ENCODE results near the gene RAD52. TPM values are rescaled to one million over a fixed set of nuclear protein-coding genes. Genes with fewer than 3 reads are reported as not detected.

Gene RAD52
- total RNA-seq, 1 experiment from 2014 or later: 27.9 TPM

DNA sequence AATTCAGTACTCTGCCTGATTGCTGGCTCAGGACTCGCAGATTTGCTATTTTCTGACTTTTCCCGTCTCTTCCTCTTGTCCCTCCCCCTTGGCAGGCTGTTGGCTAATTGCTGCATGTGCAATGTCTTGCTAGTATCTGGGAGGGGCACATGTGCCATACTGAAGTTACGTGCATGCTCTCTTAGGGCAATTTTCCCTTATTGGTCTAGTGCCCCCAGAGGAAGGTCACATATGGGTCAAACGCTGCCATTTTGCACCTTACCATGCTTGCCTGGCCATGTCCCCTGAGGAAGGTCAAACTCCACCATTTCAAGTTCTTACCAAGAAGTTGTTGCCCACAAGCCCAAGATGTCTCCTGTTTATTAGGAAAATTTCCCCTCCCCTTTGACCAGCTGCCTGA, 27.7 kb upstream of the RAD52 start:
- H3K4me3 Mint-ChIP-seq (ENCODE audit: unreplicated experiment): no peak overlapping the region
- no peaks in the 10 kb centered on the region for H3K27me3 Mint-ChIP-seq (ENCODE audit: insufficient read depth, unreplicated experiment)
- TF ChIP-seq, protein P1, sequence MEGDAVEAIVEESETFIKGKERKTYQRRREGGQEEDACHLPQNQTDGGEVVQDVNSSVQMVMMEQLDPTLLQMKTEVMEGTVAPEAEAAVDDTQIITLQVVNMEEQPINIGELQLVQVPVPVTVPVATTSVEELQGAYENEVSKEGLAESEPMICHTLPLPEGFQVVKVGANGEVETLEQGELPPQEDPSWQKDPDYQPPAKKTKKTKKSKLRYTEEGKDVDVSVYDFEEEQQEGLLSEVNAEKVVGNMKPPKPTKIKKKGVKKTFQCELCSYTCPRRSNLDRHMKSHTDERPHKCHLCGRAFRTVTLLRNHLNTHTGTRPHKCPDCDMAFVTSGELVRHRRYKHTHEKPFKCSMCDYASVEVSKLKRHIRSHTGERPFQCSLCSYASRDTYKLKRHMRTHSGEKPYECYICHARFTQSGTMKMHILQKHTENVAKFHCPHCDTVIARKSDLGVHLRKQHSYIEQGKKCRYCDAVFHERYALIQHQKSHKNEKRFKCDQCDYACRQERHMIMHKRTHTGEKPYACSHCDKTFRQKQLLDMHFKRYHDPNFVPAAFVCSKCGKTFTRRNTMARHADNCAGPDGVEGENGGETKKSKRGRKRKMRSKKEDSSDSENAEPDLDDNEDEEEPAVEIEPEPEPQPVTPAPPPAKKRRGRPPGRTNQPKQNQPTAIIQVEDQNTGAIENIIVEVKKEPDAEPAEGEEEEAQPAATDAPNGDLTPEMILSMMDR (IDR thresholded peaks at IDR 0.05; ENCODE audit: unreplicated experiment): no peak
- no peaks in the 10 kb centered on the region for H3K9me3 Mint-ChIP-seq (ENCODE audit: unreplicated experiment)
- POLR2A ChIA-PET: no interaction called here
- no peak for DNase-seq (ENCODE audit: unreplicated experiment)
- no TSS peak for BruUV-seq (replicated peaks)
- peaks cover 10% of the 10 kb centered on the region for H3K4me1 Mint-ChIP-seq (ENCODE audit: insufficient read depth, unreplicated experiment)
- CTCF ChIA-PET: no interaction called here
- intact Hi-C loops (cut with micrococcal nuclease): no loop called here
- H3K36me3 Mint-ChIP-seq (ENCODE audit: insufficient read depth, unreplicated experiment): no peaks in the 10 kb centered on the region
- H3K27ac Mint-ChIP-seq (ENCODE audit: low read depth, unreplicated experiment): no peak overlapping the region

DNA sequence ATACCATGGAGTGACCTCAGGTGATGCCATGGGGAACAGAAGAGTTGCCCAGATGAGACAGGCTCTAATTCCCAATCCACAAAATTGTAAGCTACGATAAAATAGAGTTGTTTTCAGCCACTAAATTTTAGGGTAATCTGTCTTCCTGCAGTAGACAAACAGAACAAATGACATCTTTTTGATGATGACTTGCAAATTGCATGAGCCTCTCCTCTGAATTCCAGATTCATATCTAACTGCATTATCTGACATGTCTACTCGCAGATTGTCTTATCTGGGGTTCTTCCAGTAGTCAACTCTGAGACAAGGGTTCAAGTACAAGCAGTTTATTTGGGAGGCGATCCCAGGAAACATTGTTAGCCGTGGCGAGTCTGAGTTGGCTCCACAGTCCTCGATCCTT, 27.1 kb upstream of the RAD52 start:
- no peak for DNase-seq (ENCODE audit: unreplicated experiment)
- TF ChIP-seq, protein P1 (IDR thresholded peaks at IDR 0.05; ENCODE audit: unreplicated experiment): no peak

DNA sequence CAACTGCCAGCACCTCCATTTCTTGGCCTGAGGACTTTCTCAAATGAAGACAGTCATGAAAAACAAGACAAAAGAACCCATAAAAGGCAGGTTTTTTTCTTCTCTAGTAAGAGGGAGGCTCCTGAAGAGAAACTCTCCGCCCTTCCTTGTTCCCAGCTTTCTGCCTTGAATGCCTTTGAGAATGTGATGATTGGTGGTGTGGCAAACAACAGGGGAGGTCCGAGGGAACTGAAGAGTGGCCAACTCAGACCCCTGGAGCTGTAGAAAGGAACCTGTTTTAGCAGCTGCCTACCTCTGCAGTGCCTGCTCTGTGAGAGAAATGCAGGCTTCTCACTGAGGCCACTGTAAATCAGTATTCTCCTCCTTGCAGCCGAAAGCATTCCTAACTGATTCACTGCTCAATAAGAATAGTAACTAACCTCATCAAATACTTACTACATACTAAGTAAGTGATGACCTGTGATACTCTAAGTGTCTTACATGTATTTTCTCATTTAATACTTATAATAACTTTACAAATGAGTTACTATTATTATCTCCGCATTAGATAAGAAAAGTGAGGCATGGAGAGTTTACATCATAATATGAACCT, 24.9 kb upstream of the RAD52 start:
- H3K27ac Mint-ChIP-seq (ENCODE audit: low read depth, unreplicated experiment): no peak overlapping the region
- no peaks in the 10 kb centered on the region for H3K27me3 Mint-ChIP-seq (ENCODE audit: insufficient read depth, unreplicated experiment)
- no peaks in the 10 kb centered on the region for H3K36me3 Mint-ChIP-seq (ENCODE audit: insufficient read depth, unreplicated experiment)
- TF ChIP-seq, protein P1 (IDR thresholded peaks at IDR 0.05; ENCODE audit: unreplicated experiment): no peak
- no peak for DNase-seq (ENCODE audit: unreplicated experiment)
- BruUV-seq (replicated peaks): no TSS peak
- H3K9me3 Mint-ChIP-seq (ENCODE audit: unreplicated experiment): no peaks in the 10 kb centered on the region
- no peaks in the 10 kb centered on the region for H3K4me1 Mint-ChIP-seq (ENCODE audit: insufficient read depth, unreplicated experiment)
- H3K4me3 Mint-ChIP-seq (ENCODE audit: unreplicated experiment): no peak overlapping the region
- intact Hi-C loops (cut with micrococcal nuclease): no loop called here
- CTCF ChIA-PET: interaction anchor here (0.6 to 1.1 kb wide), 2 partner anchors 18 to 631 kb away, joined by 3 to 4 read pairs; no protein-coding TSS in a partner anchor
- POLR2A ChIA-PET: no interaction called here

More for the DNA sequence above, 27.1 kb upstream of the RAD52 start:
- H3K27ac Mint-ChIP-seq (ENCODE audit: low read depth, unreplicated experiment): no peak overlapping the region
- H3K4me3 Mint-ChIP-seq (ENCODE audit: unreplicated experiment): no peak overlapping the region
- intact Hi-C loops (cut with micrococcal nuclease): no loop called here
- ChIA-PET CTCF (interaction anchor here (0.7 kb wide), 2 partner anchors 38 to 119 kb away, joined by 3 to 10 read pairs; no protein-coding TSS in a partner anchor), POLR2A (interaction anchor here (0.7 to 1.0 kb wide), 2 partner anchors 14 to 520 kb away, joined by 4 to 5 read pairs; no protein-coding TSS in a partner anchor)
- no TSS peak for BruUV-seq (replicated peaks)
- H3K9me3 Mint-ChIP-seq (ENCODE audit: unreplicated experiment): no peaks in the 10 kb centered on the region
- no peaks in the 10 kb centered on the region for H3K27me3 Mint-ChIP-seq (ENCODE audit: insufficient read depth, unreplicated experiment)
- H3K36me3 Mint-ChIP-seq (ENCODE audit: insufficient read depth, unreplicated experiment): no peaks in the 10 kb centered on the region
- peaks cover 5% of the 10 kb centered on the region for H3K4me1 Mint-ChIP-seq (ENCODE audit: insufficient read depth, unreplicated experiment)

DNA sequence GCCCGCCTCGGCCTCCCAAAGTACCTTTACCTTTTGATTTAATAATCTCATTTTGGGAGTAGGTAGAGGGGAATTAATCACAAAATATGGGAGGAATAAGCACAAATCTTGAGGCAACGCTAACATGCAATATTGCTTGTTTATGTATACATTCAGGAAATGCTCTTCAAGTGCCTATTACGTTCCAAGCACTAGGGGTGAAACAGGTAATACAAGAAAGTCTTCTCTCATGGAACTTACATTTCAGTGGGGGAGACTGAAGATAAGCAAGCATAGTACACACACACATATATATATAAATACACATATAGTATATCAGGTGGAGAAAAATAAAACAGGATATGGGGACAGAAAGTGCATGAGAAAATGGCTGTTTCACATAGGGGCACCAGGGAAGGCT, 22.5 kb upstream of the RAD52 start:
- Mint-ChIP-seq H3K27me3 (ENCODE audit: insufficient read depth, unreplicated experiment) (no peaks in the 10 kb centered on the region), H3K4me3 (ENCODE audit: unreplicated experiment) (no peak overlapping the region), H3K4me1 (ENCODE audit: insufficient read depth, unreplicated experiment) (no peaks in the 10 kb centered on the region), H3K9me3 (ENCODE audit: unreplicated experiment) (no peaks in the 10 kb centered on the region), H3K27ac (ENCODE audit: low read depth, unreplicated experiment) (no peak overlapping the region), H3K36me3 (ENCODE audit: insufficient read depth, unreplicated experiment) (no peaks in the 10 kb centered on the region)
- TF ChIP-seq, protein P1 (IDR thresholded peaks at IDR 0.05; ENCODE audit: unreplicated experiment): no peak
- CTCF ChIA-PET: interaction anchor here (0.6 kb wide), 1 partner anchor 25 kb away, joined by 3 read pairs; no protein-coding TSS in a partner anchor
- no peak for DNase-seq (ENCODE audit: unreplicated experiment)
- BruUV-seq (replicated peaks): no TSS peak
- intact Hi-C loops (cut with micrococcal nuclease): no loop called here
- POLR2A ChIA-PET: no interaction called here

Data from MCF 10A (cell line).